PC-3 (cell line): Measurements from ENCODE around the gene SCUBE1. TPM values are rescaled to one million over a fixed set of nuclear protein-coding genes. Genes with fewer than 3 reads are reported as not detected.

ENCODE experiments used
- ATAC-seq: fragments of 200-7000 bp; cut with Tn5 transposase; 2 replicates; pipeline ENCODE4 v1.9.1; 2020; ENCODE audit warnings: mild to moderate bottlenecking, moderate library complexity
- BruUV-seq: library from RNA; stranded (reverse); fragments of 400-500 nt; replicated peaks from 2 replicates; lab custom pipeline; 2021; lab: Mats Ljungman, UMichigan
- CTCF ChIA-PET: fragments of 300-600 bp; sonication (Branson Sonifier 250); formaldehyde crosslinking; loops from one replicate; lab custom pipeline; 2022; ENCODE audit warnings: antibody characterized with exemption; lab: Charles Lee
- POLR2A ChIA-PET: fragments of 300-600 bp; sonication (Branson Sonifier 250); formaldehyde crosslinking; loops from one replicate; lab custom pipeline; 2022; ENCODE audit warnings: antibody characterized with exemption; ENCODE audit not compliant: unreplicated experiment; lab: Charles Lee
- DNase-seq: peaks from one replicate; pipeline ENCODE4 v3.0.0-alpha.2; 2015
- H2AFZ ChIP-seq: fragments of 300-600 bp; sonication (generic); 2 replicates; pipeline ENCODE4 v1.6.0; 2016; ENCODE audit warnings: antibody characterized with exemption, low read length
- H3F3A ChIP-seq: fragments of 300-600 bp; sonication (generic); one replicate; pipeline ENCODE4 v1.6.0; 2017; ENCODE audit warnings: antibody characterized with exemption, low read length, control low read depth, mild to moderate bottlenecking; ENCODE audit not compliant: unreplicated experiment
- H3K27ac ChIP-seq: fragments of 300-600 bp; sonication (generic); 2 replicates; pipeline ENCODE4 v1.5.1; 2016; ENCODE audit warnings: mild to moderate bottlenecking, low read length
- H3K27me3 ChIP-seq: fragments of 300-600 bp; sonication (generic); 2 replicates; pipeline ENCODE4 v1.6.1; 2016; ENCODE audit warnings: low read length, mixed read lengths
- H3K36me3 ChIP-seq: fragments of 300-600 bp; sonication (generic); 2 replicates; pipeline ENCODE4 v1.6.1; 2016; ENCODE audit warnings: low read depth, mixed run types, low read length, mixed read lengths
- H3K4me1 ChIP-seq: fragments of 300-600 bp; sonication (generic); 2 replicates; pipeline ENCODE4 v1.5.1; 2016; ENCODE audit warnings: low read length; ENCODE audit not compliant: insufficient read depth
- H3K4me2 ChIP-seq: fragments of 300-600 bp; sonication (generic); 2 replicates; pipeline ENCODE4 v1.6.0; 2016; ENCODE audit warnings: low read length
- H3K4me3 ChIP-seq: fragments of 300-600 bp; sonication (generic); 2 replicates; pipeline ENCODE4 v1.5.1; 2016; ENCODE audit warnings: mild to moderate bottlenecking, low read length, mixed read lengths
- H3K79me2 ChIP-seq: fragments of 300-600 bp; sonication (generic); 2 replicates; pipeline ENCODE4 v1.6.1; 2017; ENCODE audit warnings: low read length, mixed read lengths
- H3K9ac ChIP-seq: fragments of 300-600 bp; sonication (generic); 2 replicates; pipeline ENCODE4 v1.6.0; 2016; ENCODE audit warnings: mild to moderate bottlenecking, low read length
- H3K9me2 ChIP-seq: fragments of 300-600 bp; sonication (generic); replicated peaks from 2 replicates; pipeline ENCODE4 v1.6.1; 2016; ENCODE audit warnings: mixed run types, low read length, mixed read lengths
- H3K9me3 ChIP-seq: fragments of 300-600 bp; sonication (generic); 2 replicates; pipeline ENCODE4 v1.6.1; 2016; ENCODE audit warnings: low read length, mixed read lengths
- H4K20me1 ChIP-seq: fragments of 300-600 bp; sonication (generic); 2 replicates; pipeline ENCODE4 v1.6.1; 2016; ENCODE audit warnings: low read length, mixed read lengths
- EZH2 ChIP-seq: fragments of 300-600 bp; sonication (generic); IDR thresholded peaks from one replicate; pipeline ENCODE4 v1.6.1; 2017; ENCODE audit warnings: antibody characterized with exemption, mild to moderate bottlenecking, low read length; ENCODE audit not compliant: unreplicated experiment
- EZH2phosphoT487 ChIP-seq: fragments of 300-600 bp; sonication (generic); IDR thresholded peaks from 2 replicates; pipeline ENCODE4 v1.6.1; 2018; ENCODE audit warnings: mild to moderate bottlenecking, antibody characterized with exemption, low read length, borderline replicate concordance
- intact Hi-C: fragments of 100-400 bp; cut with micrococcal nuclease; formaldehyde crosslinking; loops from 2 replicates; pipeline ENCODE4 v1.9.0; 2023
- total RNA-seq: library from RNA; depleted of rRNA; stranded (reverse); fragments of >200 nt; gene quantifications from 2 replicates; pipeline ENCODE4 v1.2.3, GENCODE V29; 2014
- TF ChIP-seq, protein P1 (sequence below): fragments of 300-600 bp; sonication (generic); conservative IDR thresholded peaks from 2 replicates; pipeline ENCODE4 v1.5.1; 2017; ENCODE audit warnings: antibody characterized with exemption, low read depth, mild to moderate bottlenecking, low read length

SCUBE1 gene
- total RNA-seq, 1 experiment from 2014 or later: not detected

DNA sequence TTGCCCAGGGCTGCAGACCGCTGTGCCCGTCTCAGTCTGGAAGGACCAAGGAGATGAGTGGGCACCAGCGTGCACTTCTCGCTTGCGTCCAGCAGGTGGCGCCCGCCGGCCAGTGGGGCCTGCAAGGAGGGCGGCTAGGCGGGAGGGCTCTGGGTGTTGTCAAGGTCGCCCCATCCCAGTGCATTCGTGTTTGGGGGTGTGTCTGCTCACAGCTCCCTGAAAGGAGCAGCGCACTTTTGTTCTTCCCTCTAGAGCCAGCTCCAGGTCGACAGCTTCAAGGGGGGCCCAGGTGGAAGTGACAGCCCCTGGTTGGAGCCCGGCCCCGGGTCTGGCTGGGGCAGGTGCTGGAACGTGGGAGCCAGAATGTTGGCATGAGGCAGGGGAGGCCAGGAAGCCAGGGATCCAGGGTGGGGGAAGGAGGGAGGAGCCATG is 45.3 kb upstream of the SCUBE1 start:
- H3K9me3 ChIP-seq: no peaks in the 10 kb centered on the region
- H3K9ac ChIP-seq: no peak overlapping the region
- CTCF ChIA-PET: no interaction called here
- H2AFZ ChIP-seq: no peak overlapping the region
- no TSS peak for BruUV-seq
- TF ChIP-seq EZH2 (no peak), EZH2phosphoT487 (no peak)
- TF ChIP-seq, protein P1, sequence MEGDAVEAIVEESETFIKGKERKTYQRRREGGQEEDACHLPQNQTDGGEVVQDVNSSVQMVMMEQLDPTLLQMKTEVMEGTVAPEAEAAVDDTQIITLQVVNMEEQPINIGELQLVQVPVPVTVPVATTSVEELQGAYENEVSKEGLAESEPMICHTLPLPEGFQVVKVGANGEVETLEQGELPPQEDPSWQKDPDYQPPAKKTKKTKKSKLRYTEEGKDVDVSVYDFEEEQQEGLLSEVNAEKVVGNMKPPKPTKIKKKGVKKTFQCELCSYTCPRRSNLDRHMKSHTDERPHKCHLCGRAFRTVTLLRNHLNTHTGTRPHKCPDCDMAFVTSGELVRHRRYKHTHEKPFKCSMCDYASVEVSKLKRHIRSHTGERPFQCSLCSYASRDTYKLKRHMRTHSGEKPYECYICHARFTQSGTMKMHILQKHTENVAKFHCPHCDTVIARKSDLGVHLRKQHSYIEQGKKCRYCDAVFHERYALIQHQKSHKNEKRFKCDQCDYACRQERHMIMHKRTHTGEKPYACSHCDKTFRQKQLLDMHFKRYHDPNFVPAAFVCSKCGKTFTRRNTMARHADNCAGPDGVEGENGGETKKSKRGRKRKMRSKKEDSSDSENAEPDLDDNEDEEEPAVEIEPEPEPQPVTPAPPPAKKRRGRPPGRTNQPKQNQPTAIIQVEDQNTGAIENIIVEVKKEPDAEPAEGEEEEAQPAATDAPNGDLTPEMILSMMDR: peak; percentile 85
- peak; percentile 72 for DNase-seq
- no peaks in the 10 kb centered on the region for H4K20me1 ChIP-seq
- no peak overlapping the region for H3K4me3 ChIP-seq
- POLR2A ChIA-PET: no interaction called here
- H3K4me2 ChIP-seq: no peak overlapping the region
- no peak overlapping the region for H3K27ac ChIP-seq
- no peaks in the 10 kb centered on the region for H3K27me3 ChIP-seq
- peak; percentile 74 for ATAC-seq
- no peaks in the 10 kb centered on the region for H3F3A ChIP-seq
- no peaks in the 10 kb centered on the region for H3K36me3 ChIP-seq
- intact Hi-C loops: loop anchor here (5.0 kb wide), 1 partner anchor 439 kb away; no protein-coding TSS in a partner anchor
- no peaks in the 10 kb centered on the region for H3K4me1 ChIP-seq
- H3K79me2 ChIP-seq: no peaks in the 10 kb centered on the region
- H3K9me2 ChIP-seq: no peaks in the 10 kb centered on the region

DNA sequence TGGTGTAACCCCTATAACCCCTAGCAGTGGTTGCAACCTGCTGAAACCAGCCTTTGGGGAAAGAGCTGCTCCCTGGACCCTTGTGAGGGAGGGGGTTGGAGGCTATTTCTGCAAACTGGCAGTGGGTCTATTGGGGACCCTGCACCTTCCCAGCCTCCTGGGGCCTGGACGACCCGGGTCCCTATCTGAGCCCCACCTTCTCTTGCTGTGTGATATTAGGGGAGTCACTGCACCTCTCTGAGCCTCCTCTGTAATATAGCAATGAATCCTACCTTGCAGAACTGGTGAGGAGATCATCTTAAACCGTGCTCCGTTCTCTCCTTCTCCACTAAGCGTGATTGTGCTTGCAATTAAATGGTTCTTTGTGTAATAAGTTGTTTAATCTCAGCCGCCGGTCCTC is 44.6 kb upstream of the SCUBE1 start:
- Histone ChIP-seq H3K4me1 (no peaks in the 10 kb centered on the region), H3K27ac (no peak overlapping the region), H4K20me1 (no peaks in the 10 kb centered on the region), H3K9ac (no peak overlapping the region), H3K9me2 (no peaks in the 10 kb centered on the region), H3K36me3 (no peaks in the 10 kb centered on the region), H3K79me2 (no peaks in the 10 kb centered on the region), H3F3A (no peaks in the 10 kb centered on the region), H2AFZ (no peak overlapping the region), H3K4me2 (no peak overlapping the region), H3K9me3 (no peaks in the 10 kb centered on the region), H3K27me3 (no peaks in the 10 kb centered on the region), H3K4me3 (no peak overlapping the region)
- intact Hi-C loops: loop anchor here (5.0 kb wide), 1 partner anchor 439 kb away; no protein-coding TSS in a partner anchor
- BruUV-seq: no TSS peak
- TF ChIP-seq EZH2phosphoT487: no peak
- TF ChIP-seq, protein P1: no peak
- TF ChIP-seq EZH2: no peak
- no peak for DNase-seq
- CTCF ChIA-PET: no interaction called here
- ATAC-seq: no peak
- POLR2A ChIA-PET: no interaction called here
